HepG2 (cell line): ENCODE data around the gene TBC1D10B. TPM values are rescaled to one million over a fixed set of nuclear protein-coding genes. Genes with fewer than 3 reads are reported as not detected.
A peak's percentile ranks its signal among the peaks of the same experiment; 100 is the strongest.
"Not testable (repeated sequence)": the region's sequence is repeated elsewhere in the genome, so short reads cannot be mapped to it uniquely, and the experiment has no call there.

Source experiments
- GMEB1 ChIP-seq: sonication (generic); formaldehyde crosslinking; IDR thresholded peaks from 2 replicates; pipeline ENCODE4 v1.5.1; 2020; ENCODE audit warnings: missing genetic modification reagents, mild to moderate bottlenecking, borderline replicate concordance
- HNRNPK ChIP-seq: fragments of 200-400 bp; formaldehyde crosslinking; IDR thresholded peaks from 2 replicates; pipeline ENCODE4 v1.6.1; 2018; ENCODE audit warnings: low read length, low read depth, moderate library complexity, mild to moderate bottlenecking; ENCODE audit not compliant: poor library complexity, severe bottlenecking
- KDM5A ChIP-seq: fragments of 200-600 bp; sonication (generic); IDR thresholded peaks from 2 replicates; pipeline ENCODE4 v1.7.0; 2018; ENCODE audit warnings: antibody characterized with exemption, mild to moderate bottlenecking, low read length, borderline replicate concordance
- PHF8 ChIP-seq: sonication (generic); formaldehyde crosslinking; IDR thresholded peaks from 2 replicates; pipeline ENCODE4 v1.5.0; 2020; ENCODE audit warnings: missing genetic modification reagents
- POLR2A ChIP-seq, 2 experiments: IDR thresholded peaks; 2 replicates each; pipeline ENCODE4 v1.6.1; 2011; ENCODE audit warnings: low read depth in 2 of 2, low read length in 2 of 2, mild to moderate bottlenecking in 1 of 2, moderate library complexity in 1 of 2; ENCODE audit not compliant: insufficient read depth in 1 of 2
- RAD21 ChIP-seq: fragments of 450-650 bp; formaldehyde crosslinking; IDR thresholded peaks from 2 replicates; pipeline ENCODE4 v1.5.0; 2020; ENCODE audit warnings: mild to moderate bottlenecking
- REXO4 ChIP-seq: sonication (generic); formaldehyde crosslinking; IDR thresholded peaks from 2 replicates; pipeline ENCODE4 v1.8.0; 2022; ENCODE audit warnings: missing genetic modification reagents, mild to moderate bottlenecking, borderline replicate concordance
- SOX5 ChIP-seq: IDR thresholded peaks from 2 replicates; pipeline ENCODE4 v1.6.1; 2016; ENCODE audit warnings: borderline replicate concordance
- WIZ ChIP-seq: sonication (generic); formaldehyde crosslinking; IDR thresholded peaks from 2 replicates; pipeline ENCODE4 v1.5.1; 2020; ENCODE audit warnings: mild to moderate bottlenecking, missing genetic modification reagents
- ZBTB40 ChIP-seq, 2 experiments: fragments of 450-650 bp in 1 of 2; sonication (generic) in 1 of 2; formaldehyde crosslinking in 1 of 2; IDR thresholded peaks; 2 replicates each; pipeline versions ENCODE4 v1.6.1 to v1.8.0; 2016 to 2022; ENCODE audit warnings: antibody characterized with exemption in 1 of 2, mild to moderate bottlenecking in 1 of 2, missing genetic modification reagents in 1 of 2
- ZC3H13 ChIP-seq: sonication (generic); formaldehyde crosslinking; IDR thresholded peaks from 2 replicates; pipeline ENCODE4 v1.8.1; 2023; ENCODE audit warnings: mild to moderate bottlenecking, missing genetic modification reagents, moderate library complexity
- ZFX ChIP-seq: sonication (generic); formaldehyde crosslinking; IDR thresholded peaks from 2 replicates; pipeline ENCODE4 v1.4.0; 2020; ENCODE audit warnings: mild to moderate bottlenecking, low read depth, missing genetic modification reagents, moderate library complexity
- ZFY ChIP-seq: sonication (generic); formaldehyde crosslinking; IDR thresholded peaks from 2 replicates; pipeline ENCODE4 v1.4.0; 2020; ENCODE audit warnings: missing genetic modification reagents
- ZIK1 ChIP-seq: sonication (generic); formaldehyde crosslinking; IDR thresholded peaks from 2 replicates; pipeline ENCODE4 v1.5.0; 2020; ENCODE audit warnings: mild to moderate bottlenecking, low read depth, missing genetic modification reagents, borderline replicate concordance
- ZNF331 ChIP-seq: sonication (generic); formaldehyde crosslinking; IDR thresholded peaks from 2 replicates; pipeline ENCODE4 v1.4.0; 2020; ENCODE audit warnings: missing genetic modification reagents
- ZNF468 ChIP-seq: sonication (generic); formaldehyde crosslinking; IDR thresholded peaks from 2 replicates; pipeline ENCODE4 v1.8.0; 2022; ENCODE audit warnings: mild to moderate bottlenecking, moderate library complexity, missing genetic modification reagents
- ZNF616 ChIP-seq: sonication (generic); formaldehyde crosslinking; IDR thresholded peaks from 2 replicates; pipeline ENCODE4 v1.5.0; 2020; ENCODE audit warnings: low read depth, mild to moderate bottlenecking, missing genetic modification reagents
- ZNF883 ChIP-seq: sonication (generic); formaldehyde crosslinking; IDR thresholded peaks from 2 replicates; pipeline ENCODE4 v1.5.1; 2020; ENCODE audit warnings: mild to moderate bottlenecking, missing genetic modification reagents; ENCODE audit errors: not compliant biosample characterization
- ZSCAN21 ChIP-seq: sonication (generic); formaldehyde crosslinking; IDR thresholded peaks from 2 replicates; pipeline ENCODE4 v1.8.0; 2022; ENCODE audit warnings: mild to moderate bottlenecking, missing genetic modification reagents, moderate library complexity, borderline replicate concordance
- polyA plus RNA-seq, 8 experiments: library from polyadenylated mRNA; depleted of rRNA in 3 of 8; stranded (reverse) in 7 of 8; unstranded in 1 of 8; fragments of >200 nt; fragmentation: Illumina TruSeq in 4 of 8; extraction: Trizol in 4 of 8; gene quantifications; 2 replicates each; pipeline versions ENCODE4 v1.2.1 to v1.2.3, GENCODE V29; 2011 to 2016; ENCODE audit warnings: low read depth in 4 of 8, missing spikeins in 1 of 8, mixed read lengths in 1 of 8; ENCODE audit not compliant: insufficient read depth in 1 of 8
- total RNA-seq, 5 experiments: library from RNA; depleted of rRNA; stranded (reverse); fragments of >200 nt; fragmentation: Illumina TruSeq; extraction: Trizol; gene quantifications; 2 replicates each; pipeline ENCODE4 v1.2.3, GENCODE V29; 2016; ENCODE audit warnings: low read depth in 1 of 5

The TBC1D10B gene
- total and polyA plus RNA-seq, 2 of the 13 experiments (the other 11 are each of a cell fraction or from before 2014, with no cell fraction given): 15.7 to 24.8 TPM

- TF ChIP-seq ZNF468 (CRISPR knock-in tag): peak; percentile 33; the same call in 1 of the 2 replicates
- TF ChIP-seq GMEB1: peak; percentile 79
- TF ChIP-seq POLR2A (IDR thresholded peaks at IDR 0.05; ENCODE audit: insufficient read depth in 1 of 2, low read depth in 2 of 2, low read length in 2 of 2): peak; percentile 67 to 85
- peak; percentile 42; the same call in 1 of the 2 replicates for TF ChIP-seq REXO4 (CRISPR knock-in tag)
- peak; percentile 67 for TF ChIP-seq HNRNPK
- TF ChIP-seq WIZ (CRISPR knock-in tag): 0 out of 2 replicates have a peak, but pooled peaks have one; percentile 40
- not testable (repeated sequence) for TF ChIP-seq ZBTB40 (IDR thresholded peaks at IDR 0.05)
- peak; percentile 55; the same call in 1 of the 2 replicates for TF ChIP-seq ZBTB40 (CRISPR knock-in tag; IDR thresholded peaks at IDR 0.05)
- peak; percentile 78 for TF ChIP-seq ZFX
- TF ChIP-seq SOX5 (CRISPR knock-in tag): peak; percentile 26; the same call in 1 of the 2 replicates
- TF ChIP-seq ZNF331 (CRISPR knock-in tag): peak; percentile 62
- peak; percentile 62; the same call in 1 of the 2 replicates for TF ChIP-seq ZC3H13 (CRISPR knock-in tag)
- TF ChIP-seq ZIK1 (CRISPR knock-in tag): peak; percentile 92
- peak; percentile 65 for TF ChIP-seq RAD21
- peak; percentile 71; the same call in 1 of the 2 replicates for TF ChIP-seq PHF8 (CRISPR knock-in tag)
- 0 out of 2 replicates have a peak, but pooled peaks have one; percentile 45 for TF ChIP-seq ZNF616
- peak; percentile 65; the same call in 1 of the 2 replicates for TF ChIP-seq ZFY
- TF ChIP-seq ZNF883 (CRISPR knock-in tag): peak; percentile 4
- 0 out of 2 replicates have a peak, but pooled peaks have one; percentile 20 for TF ChIP-seq KDM5A
- peak; percentile 85; the same call in 1 of the 2 replicates for TF ChIP-seq ZSCAN21
Measured at GRCh38 chr16:30335028-30335597, 35.2 kb downstream of the TBC1D10B start (continued).
